CD4-positive, alpha-beta T cell treated with Interferon gamma for 1 hour (primary cell): ENCODE measurements around the gene ARID2.

Experiments used
- DNase-seq: peaks from one replicate; pipeline ENCODE4 v3.0.0-alpha.2; 2020

The ARID2 gene

GRCh38 chr12:45773747-45774146, 44.2 kb downstream of the ARID2 start:
- no peak for DNase-seq

GRCh38 chr12:45774508-45775162, 45.1 kb downstream of the ARID2 start:
- DNase-seq = no peak

GRCh38 chr12:45775465-45775864, 46.0 kb downstream of the ARID2 start:
- no peak for DNase-seq

- no peak for DNase-seq
Measured at GRCh38 chr12:45775964-45776363, 46.5 kb downstream of the ARID2 start.

GRCh38 chr12:45779936-45780335, 50.4 kb downstream of the ARID2 start:
- DNase-seq = no peak

GRCh38 chr12:45781080-45781479, 51.6 kb downstream of the ARID2 start:
- DNase-seq = no peak

- no peak for DNase-seq
Measured at GRCh38 chr12:45785315-45785714, 55.8 kb downstream of the ARID2 start.

- no peak for DNase-seq
Measured at GRCh38 chr12:45789025-45789424, 59.5 kb downstream of the ARID2 start.

GRCh38 chr12:45794422-45794821, 64.9 kb downstream of the ARID2 start:
- no peak for DNase-seq

GRCh38 chr12:45801625-45802024, 72.1 kb downstream of the ARID2 start:
- no peak for DNase-seq

- DNase-seq = no peak
Measured at GRCh38 chr12:45803111-45803510, 73.6 kb downstream of the ARID2 start.

- DNase-seq = no peak
Measured at GRCh38 chr12:45816652-45817051, 87.1 kb downstream of the ARID2 start.

- no peak for DNase-seq
Measured at GRCh38 chr12:45827974-45828373, 98.5 kb downstream of the ARID2 start.

GRCh38 chr12:45828402-45828801, 98.9 kb downstream of the ARID2 start:
- no peak for DNase-seq

GRCh38 chr12:45831590-45831989, 102.1 kb downstream of the ARID2 start:
- no peak for DNase-seq

- no peak for DNase-seq
Measured at GRCh38 chr12:45833401-45833800, 103.9 kb downstream of the ARID2 start.

GRCh38 chr12:45834809-45835208, 105.3 kb downstream of the ARID2 start:
- DNase-seq = no peak

- DNase-seq = no peak
Measured at GRCh38 chr12:45839917-45840316, 110.4 kb downstream of the ARID2 start.

- DNase-seq = no peak
Measured at GRCh38 chr12:45849289-45849688, 119.8 kb downstream of the ARID2 start.

- no peak for DNase-seq
Measured at GRCh38 chr12:45850302-45850701, 120.8 kb downstream of the ARID2 start.

- no peak for DNase-seq
Measured at GRCh38 chr12:45852508-45852907, 123.0 kb downstream of the ARID2 start.

- DNase-seq = no peak
Measured at GRCh38 chr12:45853550-45853949, 124.0 kb downstream of the ARID2 start.

- DNase-seq = no peak
Measured at GRCh38 chr12:45863332-45863731, 133.8 kb downstream of the ARID2 start.

GRCh38 chr12:45866299-45866698, 136.8 kb downstream of the ARID2 start:
- no peak for DNase-seq

- no peak for DNase-seq
Measured at GRCh38 chr12:45872446-45872845, 142.9 kb downstream of the ARID2 start.

GRCh38 chr12:45877069-45877468, 147.6 kb downstream of the ARID2 start:
- no peak for DNase-seq
